NCI-H1694 (cell line): ENCODE measurements around the gene NUDT22.

Source experiments
- DNase-seq: peaks from one replicate; lab custom pipeline; 2025; lab: John Stamatoyannopoulos, UW

Gene NUDT22

DNA sequence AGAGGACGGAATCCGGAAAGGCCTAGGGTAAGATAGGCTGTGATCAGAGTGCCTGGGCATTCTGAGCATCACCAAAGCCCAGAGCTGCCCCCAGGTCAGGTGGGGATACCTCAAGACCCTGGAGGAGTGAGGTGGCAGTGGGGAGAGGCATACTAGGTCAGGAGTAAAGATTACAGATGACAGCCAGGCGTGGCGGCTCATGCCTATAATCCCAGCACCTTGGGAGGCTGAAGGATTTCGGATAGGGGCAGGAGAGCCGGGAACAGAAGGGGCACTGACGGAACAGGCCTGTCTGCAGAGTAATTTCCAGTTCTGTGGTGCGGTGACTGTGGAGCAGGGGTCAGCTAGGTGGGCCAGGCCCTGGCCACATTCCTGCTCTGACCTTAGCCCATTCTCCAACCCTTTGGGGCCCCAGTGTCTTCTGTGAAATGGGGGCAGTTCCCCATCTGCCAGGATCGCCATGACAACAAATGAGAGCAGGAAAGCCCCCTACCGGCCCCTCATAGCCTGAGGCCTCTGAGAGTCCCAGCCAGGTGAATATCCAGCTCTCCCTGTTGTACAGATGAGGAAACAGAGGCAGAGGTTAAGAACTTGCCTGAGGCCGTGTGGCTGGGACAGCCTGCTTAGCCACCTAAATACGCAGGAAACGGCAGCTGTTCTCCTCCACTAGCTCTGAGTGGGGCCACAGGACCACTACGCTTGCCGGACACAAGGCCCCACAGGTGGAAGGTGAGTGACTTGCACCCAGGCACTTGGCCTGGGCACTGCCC, 49.1 kb downstream of the NUDT22 start:
- no peak for DNase-seq

DNA sequence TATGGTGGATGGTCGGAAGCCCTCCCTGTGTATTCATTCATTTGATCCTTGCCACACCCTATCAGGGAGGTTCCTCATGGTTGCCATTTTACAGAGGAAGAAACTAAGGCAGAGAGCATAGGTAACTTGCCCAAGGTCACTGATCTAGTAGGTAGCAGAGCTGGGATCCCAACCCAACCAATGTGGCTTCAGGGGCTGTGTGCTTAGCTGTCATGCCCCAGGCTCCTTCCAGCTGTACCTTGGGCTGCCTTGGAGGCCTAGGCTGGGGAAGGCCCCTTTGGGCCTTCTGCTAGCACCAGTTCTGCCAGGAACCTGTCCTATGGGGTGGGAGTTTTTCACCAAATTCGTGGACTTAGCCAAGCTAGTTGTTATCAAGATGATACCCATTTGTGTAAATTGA, 49.8 kb downstream of the NUDT22 start:
- no peak for DNase-seq

DNA sequence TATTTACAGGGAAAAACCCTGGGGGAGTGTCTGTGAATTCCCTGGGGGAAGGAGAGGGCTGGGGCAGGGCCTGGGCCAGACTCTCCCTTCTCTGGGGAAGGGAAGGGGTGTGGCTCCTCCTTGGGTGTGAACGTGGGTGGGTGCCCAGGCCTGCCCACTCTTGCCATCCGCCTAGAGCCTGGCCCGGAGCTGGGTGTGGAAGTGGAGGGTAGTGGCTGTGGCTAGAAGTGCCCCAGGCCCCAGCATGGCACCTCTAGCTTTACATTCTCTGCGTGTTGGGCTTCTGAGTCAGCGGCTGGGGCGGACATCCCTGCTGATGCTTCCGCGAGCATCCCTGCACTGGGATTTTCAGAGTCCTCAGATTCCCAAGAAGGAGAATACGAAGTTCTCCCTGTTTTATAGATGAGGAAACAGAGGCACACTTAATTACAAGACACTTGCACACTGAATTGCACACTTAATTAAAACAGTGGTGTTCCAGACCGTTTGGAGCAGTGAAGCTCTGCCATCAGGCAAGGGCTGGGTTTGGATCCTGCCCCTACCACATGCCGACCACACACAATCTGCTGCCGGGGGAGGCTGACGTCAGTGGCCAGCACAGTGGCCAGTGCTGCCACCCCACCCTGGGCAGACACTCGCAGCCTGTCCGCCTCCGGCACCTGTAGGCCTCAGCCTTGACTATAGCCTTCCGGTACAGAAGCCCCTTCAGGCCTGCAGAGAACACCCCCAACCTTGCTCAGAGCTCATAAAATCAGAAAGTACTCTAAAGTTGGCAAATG, 50.8 kb downstream of the NUDT22 start:
- no peak for DNase-seq

DNA sequence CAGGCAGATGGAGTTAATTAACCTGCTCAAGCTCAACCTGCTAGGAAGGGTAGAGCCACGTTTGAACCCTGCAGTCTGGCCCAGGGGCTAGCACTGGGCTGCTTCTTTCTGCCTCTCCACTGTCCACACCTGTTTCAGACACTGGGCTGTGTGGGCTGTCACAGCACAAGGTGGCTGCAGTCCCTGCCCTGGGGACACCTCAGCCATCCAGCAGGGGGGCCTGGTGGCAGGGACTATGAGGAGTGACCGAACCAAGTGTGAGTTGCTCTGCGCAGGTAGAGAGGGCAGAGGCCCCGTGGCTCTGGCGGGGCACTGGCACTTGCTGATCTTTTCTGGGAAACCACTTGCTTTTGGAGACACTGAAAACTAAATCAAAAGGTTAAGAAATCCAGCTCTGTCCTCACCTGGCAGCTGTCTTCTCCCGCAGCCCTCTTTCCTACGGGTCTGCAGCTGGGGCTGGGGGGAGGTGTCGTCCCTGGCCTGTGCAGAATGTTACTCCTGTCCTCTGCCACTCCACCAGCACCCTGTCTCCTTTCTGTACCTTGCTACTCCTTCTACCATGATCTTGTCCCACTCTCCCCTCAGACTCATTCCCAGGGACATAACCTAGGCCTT, 52.6 kb downstream of the NUDT22 start:
- no peak for DNase-seq
